ENCODE results near the gene LHFPL6.
"Not testable (repeated sequence)": the region's sequence is repeated elsewhere in the genome, so short reads cannot be mapped to it uniquely, and the experiment has no call there.

The LHFPL6 gene

GRCh38 chr13:39365879-39366278, 237.1 kb downstream of the LHFPL6 start:
- H3K4me1 Mint-ChIP-seq (ENCODE audit: low read depth) = no peaks in the 10 kb centered on the region
- no peak for DNase-seq
- H3K27me3 Mint-ChIP-seq = peaks cover 33% of the 10 kb centered on the region
- H3K27ac Mint-ChIP-seq = no peak overlapping the region
- H3K4me3 Mint-ChIP-seq = no peak overlapping the region
- H3K36me3 Mint-ChIP-seq (ENCODE audit: low read depth) = no peaks in the 10 kb centered on the region
- H3K9me3 Mint-ChIP-seq = no peaks in the 10 kb centered on the region

DNA sequence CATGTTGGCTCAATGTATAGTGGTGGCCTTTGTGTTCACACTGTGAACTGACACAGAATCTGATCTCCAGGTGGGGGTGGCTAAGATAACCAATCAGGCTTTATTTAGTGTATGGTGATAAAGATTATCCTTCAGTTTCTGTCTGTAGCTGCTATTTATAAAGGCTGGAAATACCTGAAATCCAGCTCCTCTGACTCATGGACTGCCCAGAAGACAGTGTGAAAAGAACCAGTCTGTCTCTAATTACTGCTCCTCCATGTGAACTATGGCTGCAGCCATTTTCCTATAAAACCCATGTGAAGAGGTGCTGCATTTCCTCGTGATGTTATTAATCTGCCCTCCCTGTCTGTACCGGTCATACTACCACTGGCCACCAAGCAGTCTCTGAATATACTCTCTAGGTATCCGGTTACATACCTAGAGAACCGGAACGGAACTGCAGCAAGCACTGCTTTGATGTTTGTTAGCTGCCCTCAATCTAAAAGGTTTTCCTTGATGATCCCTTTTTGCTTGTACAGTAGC, 238.0 kb downstream of the LHFPL6 start:
- Mint-ChIP-seq H3K4me3 (no peak overlapping the region), H3K4me1 (ENCODE audit: low read depth) (no peaks in the 10 kb centered on the region), H3K27ac (no peak overlapping the region), H3K36me3 (ENCODE audit: low read depth) (no peaks in the 10 kb centered on the region), H3K9me3 (no peaks in the 10 kb centered on the region), H3K27me3 (peaks cover 33% of the 10 kb centered on the region)
- DNase-seq = no peak

- Mint-ChIP-seq H3K4me3 (no peak overlapping the region), H3K4me1 (ENCODE audit: low read depth) (no peaks in the 10 kb centered on the region), H3K36me3 (ENCODE audit: low read depth) (no peaks in the 10 kb centered on the region), H3K9me3 (no peaks in the 10 kb centered on the region), H3K27me3 (peaks cover 33% of the 10 kb centered on the region), H3K27ac (no peak overlapping the region)
- no peak for DNase-seq
These were observed 239.6 kb downstream of the LHFPL6 start for GRCh38 chr13:39363382-39363772.

GRCh38 chr13:39362652-39363381, 240.2 kb downstream of the LHFPL6 start:
- no peaks in the 10 kb centered on the region for H3K4me1 Mint-ChIP-seq (ENCODE audit: low read depth)
- H3K36me3 Mint-ChIP-seq (ENCODE audit: low read depth) = no peaks in the 10 kb centered on the region
- DNase-seq = no peak
- H3K27ac Mint-ChIP-seq = no peak overlapping the region
- H3K27me3 Mint-ChIP-seq = peaks cover 31% of the 10 kb centered on the region
- H3K4me3 Mint-ChIP-seq = no peak overlapping the region
- H3K9me3 Mint-ChIP-seq = no peaks in the 10 kb centered on the region

DNA sequence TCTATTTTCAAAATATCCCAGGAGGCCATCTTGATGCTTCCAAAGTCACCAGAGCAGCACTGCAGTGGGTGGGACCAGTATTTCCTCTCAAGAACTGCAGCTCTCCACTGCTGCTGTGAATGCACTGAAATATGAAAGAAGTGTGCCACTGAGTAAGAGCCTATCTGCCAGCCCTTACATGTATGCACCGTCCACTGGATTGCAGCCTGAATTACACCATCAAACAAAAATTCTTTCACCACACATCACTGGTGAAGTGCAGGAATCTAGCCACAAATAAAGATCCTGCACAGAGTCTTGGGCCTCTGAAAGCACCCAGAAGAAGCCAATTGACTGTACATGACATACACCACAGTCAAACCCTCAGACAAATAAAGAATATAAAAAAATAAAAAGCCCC, 249.0 kb downstream of the LHFPL6 start:
- Mint-ChIP-seq H3K4me3 (no peak overlapping the region), H3K9me3 (peaks cover 3% of the 10 kb centered on the region), H3K36me3 (ENCODE audit: low read depth) (no peaks in the 10 kb centered on the region), H3K4me1 (ENCODE audit: low read depth) (no peaks in the 10 kb centered on the region), H3K27ac (no peak overlapping the region), H3K27me3 (peaks cover 15% of the 10 kb centered on the region)
- no peak for DNase-seq

- no peak overlapping the region for H3K27ac Mint-ChIP-seq
- H3K4me3 Mint-ChIP-seq = no peak overlapping the region
- no peaks in the 10 kb centered on the region for H3K4me1 Mint-ChIP-seq (ENCODE audit: low read depth)
- no peaks in the 10 kb centered on the region for H3K36me3 Mint-ChIP-seq (ENCODE audit: low read depth)
- no peaks in the 10 kb centered on the region for H3K9me3 Mint-ChIP-seq
- peaks cover 22% of the 10 kb centered on the region for H3K27me3 Mint-ChIP-seq
- DNase-seq = no peak
These were observed 252.5 kb downstream of the LHFPL6 start for GRCh38 chr13:39350461-39350881.

DNA sequence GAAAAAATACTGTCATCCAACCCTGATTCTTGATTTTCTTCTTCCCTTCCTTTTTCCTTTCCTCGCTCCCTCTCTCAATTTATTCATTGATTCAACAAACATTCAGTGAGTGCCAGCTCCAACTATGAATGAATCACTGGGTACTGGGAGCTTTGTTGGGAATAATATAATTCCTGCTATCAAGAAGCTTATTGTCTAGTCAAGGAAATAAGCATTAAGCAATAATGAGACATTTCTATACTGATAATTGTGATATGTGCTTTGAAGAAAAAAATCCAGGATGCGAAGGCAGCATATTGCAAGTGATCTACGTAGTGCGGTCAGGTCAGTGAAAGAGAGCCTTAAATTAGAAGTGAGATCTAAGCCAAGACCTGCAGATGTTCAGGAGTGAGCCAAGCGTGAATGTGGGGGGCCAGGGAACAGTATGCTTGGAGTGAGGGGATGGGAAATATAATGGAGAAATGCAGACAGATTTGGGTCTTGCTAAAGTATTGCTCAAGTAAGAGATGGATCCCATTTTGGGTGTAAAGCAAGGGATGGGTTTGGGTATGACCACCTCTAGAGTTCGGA, 253.5 kb downstream of the LHFPL6 start:
- Mint-ChIP-seq H3K9me3 (no peaks in the 10 kb centered on the region), H3K4me3 (no peak overlapping the region), H3K4me1 (ENCODE audit: low read depth) (no peaks in the 10 kb centered on the region), H3K27ac (no peak overlapping the region), H3K36me3 (ENCODE audit: low read depth) (no peaks in the 10 kb centered on the region), H3K27me3 (peaks cover 25% of the 10 kb centered on the region)
- no peak for DNase-seq

DNA sequence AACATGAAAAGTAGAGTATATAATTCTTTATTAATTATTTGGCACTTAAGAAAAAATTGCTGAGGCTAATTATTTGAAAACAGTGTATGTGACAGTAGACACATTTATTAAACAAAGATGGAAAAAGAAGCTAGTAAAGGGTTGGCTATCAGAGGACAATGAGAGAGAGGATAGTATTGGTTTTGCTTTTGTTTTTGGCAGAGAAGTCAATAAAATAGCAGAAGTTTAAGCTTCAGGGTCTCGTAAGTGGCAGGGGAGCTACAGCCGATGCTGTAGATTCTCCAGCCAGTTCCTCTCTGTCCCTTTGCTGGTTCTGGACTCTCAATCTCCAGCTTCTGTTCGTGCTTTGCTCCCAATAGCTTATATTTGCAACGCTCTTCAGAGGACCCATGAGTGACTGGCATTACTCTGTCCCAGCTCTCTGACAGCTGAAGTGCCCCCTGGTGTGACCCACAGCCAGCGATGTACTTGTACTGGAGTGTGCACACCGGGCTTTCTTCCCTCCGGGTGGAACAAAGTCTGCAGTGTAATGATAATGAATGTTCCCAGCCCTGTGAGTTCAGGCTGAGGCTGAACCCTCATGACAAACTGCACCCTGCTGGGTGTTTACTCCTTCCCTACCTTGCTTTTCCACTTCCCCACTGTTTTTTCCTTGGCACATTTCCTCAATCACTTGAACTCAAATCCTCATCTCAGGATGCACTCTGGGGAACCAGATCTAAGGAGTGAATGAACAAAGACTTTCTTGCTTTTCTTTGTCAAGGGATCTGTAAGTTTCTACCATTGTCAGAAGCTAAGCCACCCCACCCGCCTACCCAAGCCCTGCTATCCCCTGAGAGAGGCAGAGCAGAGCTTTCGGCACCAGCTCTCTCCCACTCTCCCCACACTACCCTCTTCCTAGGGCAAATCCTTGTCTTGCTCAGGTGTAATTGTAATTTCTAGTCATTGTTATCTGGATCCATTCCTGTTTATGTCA, 254.8 kb downstream of the LHFPL6 start:
- peaks cover 28% of the 10 kb centered on the region for H3K27me3 Mint-ChIP-seq
- no peak for DNase-seq
- no peaks in the 10 kb centered on the region for H3K36me3 Mint-ChIP-seq (ENCODE audit: low read depth)
- no peak overlapping the region for H3K27ac Mint-ChIP-seq
- no peak overlapping the region for H3K4me3 Mint-ChIP-seq
- no peaks in the 10 kb centered on the region for H3K4me1 Mint-ChIP-seq (ENCODE audit: low read depth)
- no peaks in the 10 kb centered on the region for H3K9me3 Mint-ChIP-seq

DNA sequence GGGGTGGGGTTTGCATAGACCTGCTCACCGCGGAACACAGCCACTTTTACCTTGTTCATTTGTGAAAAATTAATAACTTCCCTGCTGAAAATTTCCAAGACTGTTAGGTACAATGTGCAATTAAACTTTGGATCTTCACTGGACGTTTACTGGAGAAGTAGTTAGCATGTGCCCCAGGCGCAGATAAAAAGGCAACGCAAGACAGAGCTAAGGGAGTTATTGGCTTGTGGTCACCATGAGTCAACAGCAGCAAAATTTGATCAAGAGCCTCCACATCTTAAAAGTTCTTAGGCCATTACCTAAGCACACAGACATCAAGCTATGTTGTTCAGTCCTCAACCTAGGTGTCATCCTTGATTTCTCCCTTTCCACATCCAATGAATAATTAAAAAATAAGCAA, 257.0 kb downstream of the LHFPL6 start:
- Mint-ChIP-seq H3K36me3 (ENCODE audit: low read depth) (no peaks in the 10 kb centered on the region), H3K4me1 (ENCODE audit: low read depth) (no peaks in the 10 kb centered on the region), H3K27me3 (peaks cover 37% of the 10 kb centered on the region), H3K27ac (no peak overlapping the region), H3K4me3 (no peak overlapping the region), H3K9me3 (no peaks in the 10 kb centered on the region)
- DNase-seq = no peak

- no peak for DNase-seq
- Mint-ChIP-seq H3K4me3 (no peak overlapping the region), H3K27me3 (peaks cover 25% of the 10 kb centered on the region), H3K9me3 (no peaks in the 10 kb centered on the region), H3K4me1 (ENCODE audit: low read depth) (no peaks in the 10 kb centered on the region), H3K27ac (no peak overlapping the region), H3K36me3 (ENCODE audit: low read depth) (no peaks in the 10 kb centered on the region)
These were observed 261.7 kb downstream of the LHFPL6 start for GRCh38 chr13:39341251-39341650.

GRCh38 chr13:39338114-39338513, 264.9 kb downstream of the LHFPL6 start:
- not testable (repeated sequence) for H3K4me3 Mint-ChIP-seq; H3K4me1 Mint-ChIP-seq (ENCODE audit: low read depth); H3K36me3 Mint-ChIP-seq (ENCODE audit: low read depth); DNase-seq; H3K9me3 Mint-ChIP-seq; H3K27ac Mint-ChIP-seq
- peaks cover 17% of the 10 kb centered on the region for H3K27me3 Mint-ChIP-seq

DNA sequence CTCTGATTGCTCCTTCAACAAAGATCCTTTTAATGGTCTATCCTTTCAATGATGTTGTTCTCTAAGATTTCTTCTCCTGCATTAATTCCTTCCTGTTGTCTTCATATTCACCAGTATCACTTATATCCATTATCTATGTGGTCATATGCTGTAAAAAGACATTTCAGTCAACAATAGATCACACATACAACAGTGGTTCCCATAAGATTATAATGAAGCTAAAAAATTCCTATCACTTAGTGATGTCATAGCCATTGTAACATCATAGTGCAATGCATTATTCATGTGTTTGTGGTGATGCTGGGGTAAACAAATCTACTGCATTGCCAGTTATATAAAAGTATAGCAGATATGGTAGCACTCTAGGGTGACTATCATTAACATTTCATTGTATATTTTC, 266.1 kb downstream of the LHFPL6 start:
- peaks cover 12% of the 10 kb centered on the region for H3K27me3 Mint-ChIP-seq
- no peaks in the 10 kb centered on the region for H3K4me1 Mint-ChIP-seq (ENCODE audit: low read depth)
- H3K9me3 Mint-ChIP-seq = no peaks in the 10 kb centered on the region
- H3K27ac Mint-ChIP-seq = no peak overlapping the region
- H3K36me3 Mint-ChIP-seq (ENCODE audit: low read depth) = no peaks in the 10 kb centered on the region
- no peak overlapping the region for H3K4me3 Mint-ChIP-seq
- no peak for DNase-seq

GRCh38 chr13:39336207-39336606, 266.8 kb downstream of the LHFPL6 start:
- Mint-ChIP-seq H3K27ac (no peak overlapping the region), H3K9me3 (no peaks in the 10 kb centered on the region), H3K36me3 (ENCODE audit: low read depth) (no peaks in the 10 kb centered on the region), H3K4me3 (no peak overlapping the region), H3K4me1 (ENCODE audit: low read depth) (no peaks in the 10 kb centered on the region), H3K27me3 (peaks cover 9% of the 10 kb centered on the region)
- no peak for DNase-seq

DNA sequence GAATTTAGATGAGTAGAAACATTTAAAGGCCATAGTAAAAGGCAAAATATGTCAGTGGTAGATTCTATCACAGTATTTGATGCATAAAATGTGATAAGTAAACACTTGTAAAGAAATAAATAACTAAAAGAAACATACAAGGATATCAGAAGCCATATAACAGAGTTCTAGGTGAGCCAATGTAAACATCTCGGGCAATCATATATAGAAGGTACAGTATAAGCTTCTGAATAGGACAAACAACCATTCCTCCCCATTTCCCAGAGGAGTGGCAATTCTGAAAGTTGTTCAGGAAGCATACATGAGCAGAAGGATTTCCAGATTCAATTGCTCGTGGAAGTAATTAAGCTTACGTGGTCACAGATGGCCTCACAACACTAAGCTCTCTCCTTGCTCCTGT, 267.3 kb downstream of the LHFPL6 start:
- H3K27me3 Mint-ChIP-seq = peaks cover 10% of the 10 kb centered on the region

More for the DNA sequence above, 267.3 kb downstream of the LHFPL6 start:
- H3K4me1 Mint-ChIP-seq (ENCODE audit: low read depth) = no peaks in the 10 kb centered on the region
- no peak overlapping the region for H3K4me3 Mint-ChIP-seq
- H3K9me3 Mint-ChIP-seq = no peaks in the 10 kb centered on the region
- H3K36me3 Mint-ChIP-seq (ENCODE audit: low read depth) = no peaks in the 10 kb centered on the region
- H3K27ac Mint-ChIP-seq = no peak overlapping the region
- no peak for DNase-seq
